DOHH2 (cell line): ENCODE data around the gene IGF2BP1.

Experiments used
- CTCF ChIP-seq: fragments of 200-600 bp; sonication (generic); IDR thresholded peaks from one replicate; pipeline ENCODE4 v1.5.1; 2014; ENCODE audit warnings: antibody characterized with exemption, mild to moderate bottlenecking, low read depth, low read length; ENCODE audit not compliant: poor library complexity, severe bottlenecking
- EZH2phosphoT487 ChIP-seq: fragments of 200-600 bp; sonication (generic); IDR thresholded peaks from 2 replicates; pipeline ENCODE4 v1.6.1; 2017; ENCODE audit warnings: borderline replicate concordance, mild to moderate bottlenecking, antibody characterized with exemption, low read length, moderate library complexity, mixed read lengths

DNA sequence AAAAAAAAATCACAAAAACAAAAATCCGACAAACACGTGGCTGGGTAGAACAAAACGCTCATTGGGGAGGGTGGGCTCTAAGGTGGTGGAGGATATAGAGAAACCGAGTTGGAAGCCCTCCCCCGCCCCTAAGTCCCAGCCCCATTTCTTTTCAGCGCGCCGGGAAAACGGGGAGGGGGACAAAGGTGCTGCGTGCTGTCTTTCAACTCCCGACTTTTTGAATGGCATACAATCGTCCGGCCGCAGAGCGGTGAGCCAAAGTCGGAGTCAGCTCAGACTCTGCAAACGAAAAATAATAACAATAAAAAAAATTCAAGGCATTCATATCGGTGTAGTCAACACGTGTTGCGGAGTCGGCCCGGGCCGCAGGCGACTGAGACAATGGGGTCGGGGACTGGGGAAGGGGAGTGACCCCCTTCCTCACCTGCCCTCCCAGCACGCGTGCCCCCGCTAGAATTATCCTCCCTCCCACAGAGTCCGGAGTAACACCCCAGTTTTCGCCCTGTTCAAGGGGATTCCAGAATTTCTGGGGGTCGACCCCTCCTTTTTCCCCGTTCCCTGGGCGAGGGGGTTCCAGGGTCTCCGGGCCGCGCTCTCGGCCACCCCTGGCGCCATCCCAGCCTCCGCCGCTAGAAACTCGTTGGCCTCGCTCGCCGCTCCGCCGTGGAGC, 1.7 kb upstream of the IGF2BP1 start:
- TF ChIP-seq CTCF = no peak
- no peak for TF ChIP-seq EZH2phosphoT487
